Measurements from ENCODE around the gene F13B. TPM values are rescaled to one million over a fixed set of nuclear protein-coding genes. Genes with fewer than 3 reads are reported as not detected.
A peak's percentile ranks its signal among the peaks of the same experiment; 100 is the strongest.

F13B gene
- total RNA-seq (2014; rRNA removed) (not detected in 2 replicates), Bru-seq, nascent RNA (percentile 11 among the genes with signal in this experiment), BruChase-seq, experiment 1, labeled RNA remaining after a 6-hour chase (percentile 17 among the genes with signal in this experiment), BruChase-seq, experiment 2, labeled RNA remaining after a 2-hour chase (percentile 19 among the genes with signal in this experiment)
- long read RNA-seq, result 0 reads

- TF ChIP-seq EZH2 (IDR thresholded peaks at IDR 0.05; ENCODE audit: low read length, unreplicated experiment) (no peak), EZH2phosphoT487 (IDR thresholded peaks at IDR 0.05; ENCODE audit: borderline replicate concordance, low read length) (no peak)
- TF ChIP-seq, protein P1, sequence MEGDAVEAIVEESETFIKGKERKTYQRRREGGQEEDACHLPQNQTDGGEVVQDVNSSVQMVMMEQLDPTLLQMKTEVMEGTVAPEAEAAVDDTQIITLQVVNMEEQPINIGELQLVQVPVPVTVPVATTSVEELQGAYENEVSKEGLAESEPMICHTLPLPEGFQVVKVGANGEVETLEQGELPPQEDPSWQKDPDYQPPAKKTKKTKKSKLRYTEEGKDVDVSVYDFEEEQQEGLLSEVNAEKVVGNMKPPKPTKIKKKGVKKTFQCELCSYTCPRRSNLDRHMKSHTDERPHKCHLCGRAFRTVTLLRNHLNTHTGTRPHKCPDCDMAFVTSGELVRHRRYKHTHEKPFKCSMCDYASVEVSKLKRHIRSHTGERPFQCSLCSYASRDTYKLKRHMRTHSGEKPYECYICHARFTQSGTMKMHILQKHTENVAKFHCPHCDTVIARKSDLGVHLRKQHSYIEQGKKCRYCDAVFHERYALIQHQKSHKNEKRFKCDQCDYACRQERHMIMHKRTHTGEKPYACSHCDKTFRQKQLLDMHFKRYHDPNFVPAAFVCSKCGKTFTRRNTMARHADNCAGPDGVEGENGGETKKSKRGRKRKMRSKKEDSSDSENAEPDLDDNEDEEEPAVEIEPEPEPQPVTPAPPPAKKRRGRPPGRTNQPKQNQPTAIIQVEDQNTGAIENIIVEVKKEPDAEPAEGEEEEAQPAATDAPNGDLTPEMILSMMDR (conservative IDR thresholded peaks at IDR 0.05; ENCODE audit: low read depth, low read length), result peak; percentile 34; the same call in 1 of the 2 replicates
- intact Hi-C loops (cut with micrococcal nuclease), result loop anchor here (1.0 kb wide), 1 partner anchor 239 kb away; no protein-coding TSS in a partner anchor
- no TSS peak for BruUV-seq (replicated peaks)
- Histone ChIP-seq H3F3A (ENCODE audit: low read length, unreplicated experiment) (no peaks in the 10 kb centered on the region), H3K4me2 (ENCODE audit: low read length) (no peak within 1 kb of the TSS), H3K36me3 (ENCODE audit: low read depth, low read length) (no peaks in the 10 kb centered on the region), H3K9me2 (replicated peaks; ENCODE audit: low read length) (no peaks in the 10 kb centered on the region), H3K27me3 (ENCODE audit: low read length) (no peaks in the 10 kb centered on the region), H3K79me2 (ENCODE audit: low read length) (no peaks in the 10 kb centered on the region), H3K4me3 (ENCODE audit: low read length) (no peak within 1 kb of the TSS), H3K4me1 (ENCODE audit: insufficient read depth, low read length) (no peaks in the 10 kb centered on the region), H4K20me1 (ENCODE audit: low read length) (no peaks in the 10 kb centered on the region), H3K9ac (ENCODE audit: low read length) (no peak within 1 kb of the TSS), H3K9me3 (ENCODE audit: low read length) (no peaks in the 10 kb centered on the region), H2AFZ (ENCODE audit: low read length) (no peak within 1 kb of the TSS), H3K27ac (ENCODE audit: low read length) (no peak within 1 kb of the TSS)
- no peak for ATAC-seq
- CTCF ChIA-PET, result no interaction called here
- peak; percentile 21 for DNase-seq
- POLR2A ChIA-PET (ENCODE audit: unreplicated experiment), result no interaction called here
Measured at GRCh38 chr1:197066719-197067456, at the start of gene F13B. Gene F13B (minus strand): TSS chr1:197067260. CDS start chr1:197067223, 37 bp downstream.

DNA sequence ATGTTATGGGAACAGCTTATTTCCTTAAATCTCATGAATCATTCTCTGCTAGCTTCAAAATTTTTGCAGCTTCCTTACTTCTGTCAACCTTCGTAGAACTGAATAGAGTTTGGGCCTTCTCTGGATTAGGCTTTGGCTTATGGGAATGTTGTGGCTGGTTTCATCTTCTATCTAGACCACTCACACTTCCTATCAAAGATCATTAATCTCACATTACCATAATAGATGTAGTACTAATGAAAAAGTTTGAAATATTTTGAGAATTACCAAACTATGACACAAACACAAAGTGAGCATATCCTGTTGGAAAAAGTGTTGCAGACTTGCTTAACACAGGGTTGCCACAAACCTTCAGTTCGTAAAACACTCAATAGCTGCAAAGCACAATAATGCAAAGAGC, 49.1 kb upstream of the F13B start:
- ChIA-PET POLR2A (ENCODE audit: unreplicated experiment) (no interaction called here), CTCF (no interaction called here)
- H2AFZ ChIP-seq (ENCODE audit: low read length), result no peak overlapping the region
- no peak overlapping the region for H3K27ac ChIP-seq (ENCODE audit: low read length)
- no peaks in the 10 kb centered on the region for H3K27me3 ChIP-seq (ENCODE audit: low read length)
- no peaks in the 10 kb centered on the region for H3K9me3 ChIP-seq (ENCODE audit: low read length)
- H3K9ac ChIP-seq (ENCODE audit: low read length), result no peak overlapping the region
- no peaks in the 10 kb centered on the region for H4K20me1 ChIP-seq (ENCODE audit: low read length)
- H3K79me2 ChIP-seq (ENCODE audit: low read length), result no peaks in the 10 kb centered on the region
- H3K4me2 ChIP-seq (ENCODE audit: low read length), result no peak overlapping the region
- no peak for ATAC-seq
- no peak overlapping the region for H3K4me3 ChIP-seq (ENCODE audit: low read length)
- BruUV-seq (replicated peaks), result no TSS peak
- no peaks in the 10 kb centered on the region for H3F3A ChIP-seq (ENCODE audit: low read length, unreplicated experiment)
- TF ChIP-seq EZH2 (IDR thresholded peaks at IDR 0.05; ENCODE audit: low read length, unreplicated experiment) (no peak), EZH2phosphoT487 (IDR thresholded peaks at IDR 0.05; ENCODE audit: borderline replicate concordance, low read length) (no peak)
- TF ChIP-seq, protein P1 (conservative IDR thresholded peaks at IDR 0.05; ENCODE audit: low read depth, low read length), result no peak
- no peaks in the 10 kb centered on the region for H3K9me2 ChIP-seq (replicated peaks; ENCODE audit: low read length)
- H3K4me1 ChIP-seq (ENCODE audit: insufficient read depth, low read length), result no peaks in the 10 kb centered on the region
- intact Hi-C loops (cut with micrococcal nuclease), result no loop called here
- no peak for DNase-seq
- peaks cover 11% of the 10 kb centered on the region for H3K36me3 ChIP-seq (ENCODE audit: low read depth, low read length)

DNA sequence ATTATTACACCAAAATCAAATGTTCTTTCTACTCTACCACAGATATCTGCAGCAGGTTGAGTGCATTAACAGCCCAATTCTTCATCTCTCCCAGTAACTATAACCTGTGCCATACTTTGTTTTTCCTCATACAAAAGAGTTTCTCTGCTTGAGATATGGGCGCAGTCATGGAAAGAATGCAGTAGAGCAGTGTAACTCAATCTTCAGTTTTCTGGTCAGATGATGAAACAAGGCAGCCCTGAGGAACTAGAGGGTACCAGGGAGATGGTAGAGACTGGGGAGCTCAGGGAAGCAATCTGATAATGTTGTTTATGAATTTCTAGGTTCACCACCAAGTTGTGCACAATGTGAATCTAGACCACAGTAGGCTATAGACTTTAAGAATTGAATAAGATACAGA, 39.8 kb upstream of the F13B start:
- H3F3A ChIP-seq (ENCODE audit: low read length, unreplicated experiment), result no peaks in the 10 kb centered on the region
- ATAC-seq (no peak), DNase-seq (no peak)
- H3K9me3 ChIP-seq (ENCODE audit: low read length), result no peaks in the 10 kb centered on the region
- no peaks in the 10 kb centered on the region for H4K20me1 ChIP-seq (ENCODE audit: low read length)
- H3K27me3 ChIP-seq (ENCODE audit: low read length), result no peaks in the 10 kb centered on the region
- H3K4me1 ChIP-seq (ENCODE audit: insufficient read depth, low read length), result no peaks in the 10 kb centered on the region
- ChIA-PET CTCF (no interaction called here), POLR2A (ENCODE audit: unreplicated experiment) (no interaction called here)
- H3K4me2 ChIP-seq (ENCODE audit: low read length), result no peak overlapping the region
- H3K9me2 ChIP-seq (replicated peaks; ENCODE audit: low read length), result no peaks in the 10 kb centered on the region
- TF ChIP-seq, protein P1 (conservative IDR thresholded peaks at IDR 0.05; ENCODE audit: low read depth, low read length), result no peak
- TF ChIP-seq EZH2phosphoT487 (IDR thresholded peaks at IDR 0.05; ENCODE audit: borderline replicate concordance, low read length) (no peak), EZH2 (IDR thresholded peaks at IDR 0.05; ENCODE audit: low read length, unreplicated experiment) (no peak)
- peaks cover 29% of the 10 kb centered on the region for H3K36me3 ChIP-seq (ENCODE audit: low read depth, low read length)
- no peaks in the 10 kb centered on the region for H3K79me2 ChIP-seq (ENCODE audit: low read length)
- intact Hi-C loops (cut with micrococcal nuclease), result no loop called here
- no peak overlapping the region for H3K9ac ChIP-seq (ENCODE audit: low read length)
- no peak overlapping the region for H3K27ac ChIP-seq (ENCODE audit: low read length)
- no TSS peak for BruUV-seq (replicated peaks)
- no peak overlapping the region for H2AFZ ChIP-seq (ENCODE audit: low read length)
- no peak overlapping the region for H3K4me3 ChIP-seq (ENCODE audit: low read length)
